Right atrium auricular region (tissue), 2 donors: ENCODE results near the gene SCN4A. TPM values are rescaled to one million over a fixed set of nuclear protein-coding genes. Genes with fewer than 3 reads are reported as not detected.

ENCODE experiments used
- DNase-seq: peaks from one replicate; pipeline ENCODE4 v3.0.0-alpha.2; 2019; ENCODE audit warnings: low spot score
- H3K27ac ChIP-seq, 2 donors: fragments of 200-600 bp; sonication (generic); 1 replicate in 1 of 2; 2 replicates in 1 of 2; pipeline ENCODE4 v1.5.1; 2016 to 2019
- H3K27me3 ChIP-seq, 2 donors: fragments of 200-600 bp; sonication (generic); one replicate each; pipeline versions ENCODE4 v1.5.1 to v1.6.0; 2017 to 2019
- H3K36me3 ChIP-seq: fragments of 200-600 bp; sonication (generic); one replicate; pipeline ENCODE4 v1.5.1; 2016
- H3K4me1 ChIP-seq, 2 donors: fragments of 200-600 bp; sonication (generic); one replicate each; pipeline versions ENCODE4 v1.5.1 to v1.6.0; 2017 to 2019
- H3K4me3 ChIP-seq, 2 donors: fragments of 200-600 bp; sonication (generic); 1 replicate in 1 of 2; 2 replicates in 1 of 2; pipeline ENCODE4 v1.5.1; 2017 to 2019; ENCODE audit warnings: mild to moderate bottlenecking in 1 of 2, moderate library complexity in 1 of 2
- H3K9me3 ChIP-seq, 2 donors: fragments of 200-600 bp; sonication (generic); one replicate each; pipeline ENCODE4 v1.5.1; 2019
- total RNA-seq, 2 donors: library from RNA; depleted of rRNA; stranded (reverse); fragments of >200 nt; gene quantifications; one replicate each; pipeline ENCODE4 v1.1.0, GENCODE V29; 2016
- TF ChIP-seq, protein P1 (sequence below), 2 donors: fragments of 200-600 bp; sonication (generic); IDR thresholded peaks; one replicate each; pipeline ENCODE4 v1.5.1; 2019; ENCODE audit warnings: antibody characterized with exemption in 2 of 2

The SCN4A gene
- total RNA-seq, 2 donors from 2014 or later, result 0.74 to 2.5 TPM

DNA sequence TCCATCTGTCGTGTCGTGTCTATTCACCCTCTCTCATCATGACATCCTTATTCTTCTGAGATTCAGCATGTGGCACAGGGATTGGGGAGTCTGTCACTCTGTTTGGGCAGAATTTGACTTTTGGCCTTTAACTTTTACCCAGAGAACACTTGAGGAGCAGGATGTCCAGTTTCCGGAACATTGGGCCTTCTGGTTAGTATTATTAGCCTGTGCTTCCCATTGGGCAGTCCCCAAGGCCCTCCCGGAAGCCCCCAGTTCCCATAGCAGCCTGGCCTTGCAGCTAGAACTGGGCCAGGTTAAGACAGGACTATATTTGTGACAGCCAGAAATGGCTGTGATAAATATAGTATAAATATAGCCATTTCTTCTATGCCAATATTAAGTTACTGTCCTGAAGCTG, 9.6 kb downstream of the SCN4A start:
- Histone ChIP-seq H3K4me1 (peaks cover 0 to 43% of the 10 kb centered on the region in 2 donors), H3K27ac (peak overlapping the region; percentile 70 to 74)
- TF ChIP-seq, protein P1, sequence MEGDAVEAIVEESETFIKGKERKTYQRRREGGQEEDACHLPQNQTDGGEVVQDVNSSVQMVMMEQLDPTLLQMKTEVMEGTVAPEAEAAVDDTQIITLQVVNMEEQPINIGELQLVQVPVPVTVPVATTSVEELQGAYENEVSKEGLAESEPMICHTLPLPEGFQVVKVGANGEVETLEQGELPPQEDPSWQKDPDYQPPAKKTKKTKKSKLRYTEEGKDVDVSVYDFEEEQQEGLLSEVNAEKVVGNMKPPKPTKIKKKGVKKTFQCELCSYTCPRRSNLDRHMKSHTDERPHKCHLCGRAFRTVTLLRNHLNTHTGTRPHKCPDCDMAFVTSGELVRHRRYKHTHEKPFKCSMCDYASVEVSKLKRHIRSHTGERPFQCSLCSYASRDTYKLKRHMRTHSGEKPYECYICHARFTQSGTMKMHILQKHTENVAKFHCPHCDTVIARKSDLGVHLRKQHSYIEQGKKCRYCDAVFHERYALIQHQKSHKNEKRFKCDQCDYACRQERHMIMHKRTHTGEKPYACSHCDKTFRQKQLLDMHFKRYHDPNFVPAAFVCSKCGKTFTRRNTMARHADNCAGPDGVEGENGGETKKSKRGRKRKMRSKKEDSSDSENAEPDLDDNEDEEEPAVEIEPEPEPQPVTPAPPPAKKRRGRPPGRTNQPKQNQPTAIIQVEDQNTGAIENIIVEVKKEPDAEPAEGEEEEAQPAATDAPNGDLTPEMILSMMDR (IDR thresholded peaks at IDR 0.05), result no peak

DNA sequence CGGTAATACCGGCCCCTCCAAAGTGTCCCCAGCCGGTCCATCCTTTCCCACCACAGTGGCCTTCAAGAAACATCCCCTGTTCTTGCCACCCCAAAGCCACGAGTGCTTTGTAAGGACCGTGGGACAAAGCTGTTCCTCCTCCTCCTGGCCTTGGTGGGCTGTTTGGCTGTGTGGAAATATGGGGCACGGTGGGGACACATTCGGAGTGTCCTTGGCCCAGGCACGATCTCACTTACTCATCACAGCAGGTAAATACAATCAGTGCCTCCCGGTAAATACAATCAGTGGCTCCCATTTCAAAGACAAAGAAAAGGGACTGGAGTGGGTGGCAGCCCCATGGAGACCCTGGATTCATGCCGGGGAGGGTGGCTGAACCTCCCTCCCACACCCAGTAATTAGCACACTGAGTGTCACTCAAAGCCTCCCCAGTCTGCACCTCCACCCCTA, 10.4 kb downstream of the SCN4A start:
- peaks cover 0 to 43% of the 10 kb centered on the region in 2 donors for H3K4me1 ChIP-seq
- no peaks in the 10 kb centered on the region for H3K27me3 ChIP-seq
- TF ChIP-seq, protein P1 (IDR thresholded peaks at IDR 0.05), result no peak
- H3K36me3 ChIP-seq, result no peaks in the 10 kb centered on the region
- no peak overlapping the region for H3K4me3 ChIP-seq
- no peaks in the 10 kb centered on the region for H3K9me3 ChIP-seq
- H3K27ac ChIP-seq, result peak overlapping the region; percentile 70 to 74
- no peak for DNase-seq

More for the DNA sequence above, 9.6 kb downstream of the SCN4A start:
- Histone ChIP-seq H3K4me3 (no peak overlapping the region), H3K36me3 (no peaks in the 10 kb centered on the region), H3K9me3 (no peaks in the 10 kb centered on the region), H3K27me3 (no peaks in the 10 kb centered on the region)
- DNase-seq, result peak; percentile 75

DNA sequence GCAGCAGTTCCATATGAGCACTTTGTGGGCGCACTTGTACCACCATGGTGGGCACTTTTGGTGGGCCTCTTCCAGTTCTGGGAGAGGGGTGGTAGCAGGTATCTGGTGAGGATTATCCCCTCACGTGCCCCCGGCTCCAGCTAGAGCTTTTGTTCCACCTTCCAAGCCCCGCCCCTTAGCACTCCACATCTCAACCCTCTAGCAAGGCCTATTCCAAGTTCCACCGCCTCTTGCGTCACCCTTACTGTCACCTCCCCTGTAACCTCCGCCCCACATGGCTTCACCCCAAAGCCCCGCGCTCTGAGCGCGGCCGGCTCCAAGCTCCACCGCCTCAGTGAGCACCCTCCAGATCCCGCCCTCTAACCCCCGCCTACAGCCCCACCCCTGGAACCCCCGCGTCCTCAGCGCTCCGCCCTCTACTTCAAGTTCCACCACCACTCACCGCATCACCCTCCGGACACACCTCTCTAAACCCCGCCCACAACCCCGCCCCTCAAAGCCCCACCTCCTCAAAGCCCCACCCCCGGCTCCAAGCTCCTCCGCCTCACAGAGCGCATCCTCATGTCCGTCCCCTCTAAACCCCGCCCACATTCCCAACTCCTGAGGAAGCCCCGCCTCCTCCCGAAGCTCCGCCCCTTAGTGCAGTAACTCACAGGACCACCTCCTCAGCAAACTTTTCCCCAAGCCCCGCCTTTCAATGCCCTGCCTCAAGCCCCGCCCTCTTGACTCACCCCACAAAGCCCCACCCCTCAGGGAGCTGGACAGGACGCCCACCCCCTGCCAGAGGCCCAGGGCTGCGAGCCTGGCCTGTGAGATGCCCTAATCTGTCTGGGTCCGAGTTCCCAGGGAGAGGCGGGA, 11.1 kb downstream of the SCN4A start:
- H3K27ac ChIP-seq, result peak overlapping the region; percentile 70 to 74
- DNase-seq, result peak; percentile 82
- no peaks in the 10 kb centered on the region for H3K36me3 ChIP-seq
- TF ChIP-seq, protein P1 (IDR thresholded peaks at IDR 0.05), result no peak
- H3K4me3 ChIP-seq, result peak overlapping the region in 1 of 2 donors; percentile 23
- H3K9me3 ChIP-seq, result no peaks in the 10 kb centered on the region
- H3K27me3 ChIP-seq, result no peaks in the 10 kb centered on the region
- peaks cover 0 to 43% of the 10 kb centered on the region in 2 donors for H3K4me1 ChIP-seq

DNA sequence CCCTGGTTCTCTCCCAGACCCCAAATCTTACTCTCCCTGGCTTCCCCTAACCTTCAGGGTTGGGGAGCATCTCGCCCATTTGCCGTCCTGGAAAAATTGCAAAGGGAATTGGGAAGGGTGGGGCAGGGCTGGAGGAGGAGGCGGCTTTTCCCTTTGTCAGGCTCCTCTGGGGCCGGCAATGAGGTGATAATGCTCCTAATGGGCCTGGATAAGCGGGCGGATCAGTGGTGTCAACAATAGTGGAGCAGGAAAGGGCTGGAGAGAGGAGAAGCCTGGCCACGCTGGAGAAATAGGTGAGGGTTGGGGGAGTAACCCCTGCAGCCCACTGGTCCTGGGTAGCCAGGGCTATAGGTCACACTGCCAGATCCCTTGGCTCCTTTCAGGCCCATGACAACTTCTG, 12.3 kb downstream of the SCN4A start:
- Histone ChIP-seq H3K9me3 (no peaks in the 10 kb centered on the region), H3K4me1 (peaks cover 0 to 43% of the 10 kb centered on the region in 2 donors), H3K36me3 (no peaks in the 10 kb centered on the region), H3K4me3 (no peak overlapping the region), H3K27ac (peak overlapping the region; percentile 2 to 40), H3K27me3 (no peaks in the 10 kb centered on the region)
- DNase-seq, result no peak
- TF ChIP-seq, protein P1 (IDR thresholded peaks at IDR 0.05), result no peak

DNA sequence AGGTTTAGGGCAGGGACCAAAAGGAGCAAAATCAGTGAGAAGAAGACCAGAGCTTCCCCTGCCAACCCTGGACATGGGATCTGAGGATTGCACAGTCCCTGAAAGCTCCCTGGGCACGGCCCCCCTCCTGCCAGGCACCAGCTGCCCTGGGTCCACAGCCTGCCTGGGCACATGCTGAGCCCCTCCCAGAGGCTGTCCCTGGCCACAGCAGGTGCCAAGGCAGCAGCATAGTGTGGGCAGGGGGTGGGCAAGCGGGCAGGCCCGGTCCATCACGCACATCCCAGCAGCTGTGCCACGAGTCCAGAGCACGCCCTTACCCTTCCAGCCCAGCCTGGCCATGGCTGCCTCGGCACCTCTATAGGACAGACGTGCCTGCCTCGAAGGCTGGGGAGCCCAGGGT, 12.7 kb downstream of the SCN4A start:
- Histone ChIP-seq H3K9me3 (no peaks in the 10 kb centered on the region), H3K36me3 (no peaks in the 10 kb centered on the region), H3K27ac (peak overlapping the region; percentile 2 to 40), H3K27me3 (no peaks in the 10 kb centered on the region), H3K4me3 (no peak overlapping the region), H3K4me1 (peaks cover 0 to 43% of the 10 kb centered on the region in 2 donors)
- no peak for DNase-seq
- TF ChIP-seq, protein P1 (IDR thresholded peaks at IDR 0.05), result no peak
